Ascending aorta (tissue), 2 donors: ENCODE data around the gene YOD1. TPM values are rescaled to one million over a fixed set of nuclear protein-coding genes. Genes with fewer than 3 reads are reported as not detected.
"Not testable (repeated sequence)": the region's sequence is repeated elsewhere in the genome, so short reads cannot be mapped to it uniquely, and the experiment has no call there.

Experiments used
- DNase-seq, 2 donors: peaks; one replicate each; pipeline ENCODE4 v3.0.0-alpha.2; 2019; ENCODE audit warnings: low spot score in 2 of 2
- H3K27ac ChIP-seq, 2 donors: fragments of 200-600 bp; sonication (generic); one replicate each; pipeline ENCODE4 v1.5.1; 2016 to 2017; ENCODE audit warnings: mild to moderate bottlenecking in 1 of 2
- H3K27me3 ChIP-seq: fragments of 200-600 bp; sonication (generic); one replicate; pipeline ENCODE4 v1.5.1; 2017
- H3K36me3 ChIP-seq, 2 donors: fragments of 200-600 bp; sonication (generic); one replicate each; pipeline ENCODE4 v1.5.1; 2016
- H3K4me1 ChIP-seq, 2 donors: fragments of 200-600 bp; sonication (generic); one replicate each; pipeline ENCODE4 v1.5.1; 2016 to 2017; ENCODE audit warnings: mild to moderate bottlenecking in 1 of 2
- H3K4me3 ChIP-seq, 2 donors: fragments of 200-600 bp; sonication (generic); one replicate each; pipeline ENCODE4 v1.5.1; 2016 to 2017; ENCODE audit warnings: mild to moderate bottlenecking in 1 of 2
- H3K9me3 ChIP-seq, 2 donors: fragments of 200-600 bp; sonication (generic); one replicate each; pipeline ENCODE4 v1.5.1; 2016
- CTCF ChIP-seq, 3 experiments: fragments of 200-600 bp in 2 of 3; fragments of 450-650 bp in 1 of 3; sonication (generic) in 2 of 3; IDR thresholded peaks; one replicate each; pipeline ENCODE4 v1.5.1; 2016 to 2019; ENCODE audit warnings: antibody characterized with exemption in 3 of 3, mild to moderate bottlenecking in 1 of 3, moderate library complexity in 1 of 3
- intact Hi-C: fragments of 100-400 bp; cut with DNase I; formaldehyde crosslinking; loops from one replicate; pipeline ENCODE4 v1.15.1; 2023
- total RNA-seq: library from RNA; depleted of rRNA; stranded (reverse); fragments of >200 nt; gene quantifications from one replicate; pipeline ENCODE4 v1.1.0, GENCODE V29; 2016

The YOD1 gene
- total RNA-seq, 1 donor from 2014 or later, result 4.0 TPM

GRCh38 chr1:207047505-207047904, 3.5 kb downstream of the YOD1 start:
- no peak for DNase-seq
- Histone ChIP-seq H3K9me3 (no peaks in the 10 kb centered on the region), H3K4me1 (peaks cover 7 to 13% of the 10 kb centered on the region in 2 donors), H3K4me3 (no peak overlapping the region), H3K36me3 (peaks cover 12 to 25% of the 10 kb centered on the region in 2 donors), H3K27ac (no peak overlapping the region), H3K27me3 (no peaks in the 10 kb centered on the region)
- TF ChIP-seq CTCF (IDR thresholded peaks at IDR 0.05), result no peak
- intact Hi-C loops, result no loop called here

- H3K27me3 ChIP-seq, result no peaks in the 10 kb centered on the region
- peaks cover 5 to 7% of the 10 kb centered on the region in 2 donors for H3K4me1 ChIP-seq
- no peak for DNase-seq
- no peak overlapping the region for H3K27ac ChIP-seq
- no peak for TF ChIP-seq CTCF (IDR thresholded peaks at IDR 0.05)
- H3K9me3 ChIP-seq, result no peaks in the 10 kb centered on the region
- intact Hi-C loops, result loop anchor here (2.0 kb wide), 1 partner anchor 41 kb away; no protein-coding TSS in a partner anchor
- H3K36me3 ChIP-seq, result peaks cover 12 to 25% of the 10 kb centered on the region in 2 donors
- H3K4me3 ChIP-seq, result no peak overlapping the region
Measured at GRCh38 chr1:207045453-207045852, 5.6 kb downstream of the YOD1 start.

GRCh38 chr1:207041397-207041796, 9.6 kb downstream of the YOD1 start:
- H3K36me3 ChIP-seq, H3K27ac ChIP-seq, H3K9me3 ChIP-seq, intact Hi-C loops, DNase-seq, H3K4me3 ChIP-seq, H3K4me1 ChIP-seq, H3K27me3 ChIP-seq: not testable (repeated sequence)

GRCh38 chr1:207040181-207040533, 10.9 kb downstream of the YOD1 start:
- Histone ChIP-seq H3K4me1 (no peaks in the 10 kb centered on the region), H3K36me3 (peaks cover 0 to 6% of the 10 kb centered on the region in 2 donors), H3K9me3 (no peaks in the 10 kb centered on the region), H3K27ac (no peak overlapping the region), H3K27me3 (no peaks in the 10 kb centered on the region), H3K4me3 (no peak overlapping the region)
- no peak for DNase-seq
- intact Hi-C loops, result no loop called here
- no peak for TF ChIP-seq CTCF (IDR thresholded peaks at IDR 0.05)

- intact Hi-C loops, result no loop called here
- TF ChIP-seq CTCF (IDR thresholded peaks at IDR 0.05), result no peak
- no peak overlapping the region for H3K4me3 ChIP-seq
- H3K27ac ChIP-seq, result no peak overlapping the region
- H3K36me3 ChIP-seq, result peaks cover 0 to 6% of the 10 kb centered on the region in 2 donors
- H3K4me1 ChIP-seq, result no peaks in the 10 kb centered on the region
- no peaks in the 10 kb centered on the region for H3K27me3 ChIP-seq
- DNase-seq, result no peak
- H3K9me3 ChIP-seq, result no peaks in the 10 kb centered on the region
Measured at GRCh38 chr1:207039380-207040180, 11.4 kb downstream of the YOD1 start.

- no peak for TF ChIP-seq CTCF (IDR thresholded peaks at IDR 0.05)
- Histone ChIP-seq H3K27ac (no peak overlapping the region), H3K27me3 (no peaks in the 10 kb centered on the region), H3K36me3 (no peaks in the 10 kb centered on the region), H3K9me3 (no peaks in the 10 kb centered on the region), H3K4me1 (no peaks in the 10 kb centered on the region), H3K4me3 (no peak overlapping the region)
- no peak for DNase-seq
- intact Hi-C loops, result no loop called here
Measured at GRCh38 chr1:207036865-207037264, 14.1 kb downstream of the YOD1 start.
